Adipocyte (in vitro differentiated cells): Measurements from ENCODE around the gene POLA1.
"Not testable (repeated sequence)": the region's sequence is repeated elsewhere in the genome, so short reads cannot be mapped to it uniquely, and the experiment has no call there.

Experiments used
- DNase-seq: peaks from one replicate; pipeline ENCODE4 v3.0.0-alpha.2; 2015; ENCODE audit warnings: low read depth
- H3K27me3 ChIP-seq: replicated peaks from 2 replicates; pipeline ENCODE4 v1.7.0; 2013; ENCODE audit warnings: mild to moderate bottlenecking, low read length, moderate library complexity; ENCODE audit not compliant: control insufficient read depth, insufficient read depth
- H3K36me3 ChIP-seq: 2 replicates; pipeline ENCODE4 v1.7.0; 2013; ENCODE audit warnings: low read length, mild to moderate bottlenecking, moderate library complexity; ENCODE audit not compliant: control insufficient read depth, insufficient read depth, severe bottlenecking
- H3K4me1 ChIP-seq: 2 replicates; pipeline ENCODE4 v1.7.0; 2013; ENCODE audit warnings: mild to moderate bottlenecking, low read length, moderate library complexity; ENCODE audit not compliant: control insufficient read depth, insufficient read depth
- H3K4me3 ChIP-seq: 2 replicates; pipeline ENCODE4 v1.7.0; 2013; ENCODE audit warnings: mild to moderate bottlenecking, low read length, moderate library complexity
- H3K9ac ChIP-seq: 2 replicates; pipeline ENCODE4 v1.7.0; 2013; ENCODE audit warnings: mild to moderate bottlenecking, low read length, moderate library complexity
- H3K9me3 ChIP-seq: 2 replicates; pipeline ENCODE4 v1.7.0; 2013; ENCODE audit warnings: mild to moderate bottlenecking, low read length, moderate library complexity; ENCODE audit not compliant: control insufficient read depth

Gene POLA1

DNA sequence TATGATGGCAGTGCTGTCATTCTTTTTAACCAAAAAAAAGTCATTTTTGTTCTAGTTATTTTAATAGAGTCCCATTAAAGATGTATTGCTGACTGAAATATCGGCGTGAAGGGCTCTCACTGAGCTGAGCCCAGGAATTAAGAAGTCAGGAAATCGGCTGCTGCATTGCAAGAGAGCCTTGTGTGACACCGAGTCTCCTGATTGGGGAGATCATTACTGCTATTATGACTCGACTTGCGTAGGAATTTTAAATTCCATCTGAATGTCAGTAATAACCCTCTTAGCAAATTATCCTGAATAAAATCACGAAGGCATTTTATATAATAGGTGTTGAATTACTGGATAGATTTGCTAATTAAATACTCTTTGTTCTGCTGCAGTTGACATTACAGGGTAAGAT is 111.5 kb downstream of the POLA1 start:
- no peak for DNase-seq
- H3K9me3 ChIP-seq, result no peaks in the 10 kb centered on the region
- H3K4me3 ChIP-seq, result no peak overlapping the region
- H3K9ac ChIP-seq, result no peak overlapping the region
- no peaks in the 10 kb centered on the region for H3K27me3 ChIP-seq
- H3K36me3 ChIP-seq, result no peaks in the 10 kb centered on the region
- no peaks in the 10 kb centered on the region for H3K4me1 ChIP-seq

DNA sequence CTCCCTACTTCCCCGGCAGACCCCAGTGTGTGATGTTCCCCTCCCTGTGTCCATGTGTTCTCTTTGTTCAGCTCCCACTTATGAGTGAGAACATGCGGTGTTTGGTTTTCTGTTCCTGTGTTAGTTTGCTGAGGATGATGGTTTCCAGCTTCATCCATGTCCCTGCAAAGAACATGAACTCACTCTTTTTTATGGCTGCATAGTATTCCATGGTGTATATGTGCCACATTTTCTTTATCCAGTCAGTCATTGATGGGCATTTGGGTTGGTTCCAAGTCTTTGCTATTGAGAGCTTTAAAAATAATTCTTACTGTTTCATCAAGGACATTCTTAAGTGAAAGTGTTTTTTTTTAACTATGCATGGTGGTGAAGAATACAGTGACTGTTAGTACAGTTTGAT is 126.1 kb downstream of the POLA1 start:
- not testable (repeated sequence) for H3K27me3 ChIP-seq, H3K9me3 ChIP-seq, H3K36me3 ChIP-seq, H3K4me1 ChIP-seq, H3K4me3 ChIP-seq, DNase-seq, H3K9ac ChIP-seq

GRCh38 chrX:24828147-24828546 is 134.4 kb downstream of the POLA1 start:
- DNase-seq, result no peak
- H3K4me1 ChIP-seq, result no peaks in the 10 kb centered on the region
- no peak overlapping the region for H3K9ac ChIP-seq
- peaks cover 8% of the 10 kb centered on the region for H3K9me3 ChIP-seq
- H3K27me3 ChIP-seq, result peaks cover 3% of the 10 kb centered on the region
- no peak overlapping the region for H3K4me3 ChIP-seq
- H3K36me3 ChIP-seq, result no peaks in the 10 kb centered on the region

DNA sequence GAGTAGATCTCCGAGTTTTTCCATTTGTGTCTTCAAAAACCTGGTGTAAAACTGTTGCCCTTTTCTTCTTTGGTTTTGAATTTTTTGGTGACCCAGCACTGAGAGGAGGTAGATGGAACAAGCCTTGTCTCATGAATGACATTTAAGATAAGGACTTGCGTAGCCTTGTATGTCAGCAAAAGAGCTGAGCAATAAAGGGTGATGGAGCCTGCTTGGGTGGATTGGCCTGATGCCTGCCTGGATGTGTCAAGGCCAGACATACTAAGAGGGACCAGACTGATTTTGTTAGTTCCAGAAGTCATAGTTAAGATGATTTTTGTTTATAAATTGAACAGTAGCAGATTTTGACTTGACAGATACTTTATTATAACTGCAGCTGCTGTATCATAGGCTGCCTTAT is 134.9 kb downstream of the POLA1 start:
- Histone ChIP-seq H3K9me3 (peaks cover 8% of the 10 kb centered on the region), H3K4me3 (no peak overlapping the region), H3K36me3 (no peaks in the 10 kb centered on the region), H3K9ac (no peak overlapping the region), H3K4me1 (no peaks in the 10 kb centered on the region), H3K27me3 (peaks cover 3% of the 10 kb centered on the region)
- no peak for DNase-seq

DNA sequence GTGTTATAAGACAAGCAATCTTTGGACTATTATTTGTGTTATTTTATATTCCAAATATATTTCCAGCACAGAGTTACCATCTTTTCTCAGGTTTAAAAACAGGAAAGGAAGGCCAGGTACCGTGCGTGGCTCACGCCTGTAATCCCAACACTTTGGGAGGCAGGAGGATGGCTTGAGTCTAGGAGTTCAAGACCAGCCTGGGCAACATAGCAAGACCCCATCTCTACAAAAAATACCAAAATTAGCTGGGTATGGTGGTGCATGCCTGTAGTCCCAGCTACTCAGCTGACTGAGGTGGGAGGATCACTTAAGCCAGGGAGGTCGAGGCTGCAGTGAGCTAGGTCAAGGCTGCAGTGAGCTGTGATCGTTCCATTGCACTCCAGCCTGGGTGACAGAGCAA is 140.0 kb downstream of the POLA1 start:
- H3K9me3 ChIP-seq, result no peaks in the 10 kb centered on the region
- H3K4me3 ChIP-seq, result no peak overlapping the region
- H3K4me1 ChIP-seq, result peaks cover under 1% of the 10 kb centered on the region
- no peak for DNase-seq
- H3K36me3 ChIP-seq, result no peaks in the 10 kb centered on the region
- H3K27me3 ChIP-seq, result no peaks in the 10 kb centered on the region
- no peak overlapping the region for H3K9ac ChIP-seq

DNA sequence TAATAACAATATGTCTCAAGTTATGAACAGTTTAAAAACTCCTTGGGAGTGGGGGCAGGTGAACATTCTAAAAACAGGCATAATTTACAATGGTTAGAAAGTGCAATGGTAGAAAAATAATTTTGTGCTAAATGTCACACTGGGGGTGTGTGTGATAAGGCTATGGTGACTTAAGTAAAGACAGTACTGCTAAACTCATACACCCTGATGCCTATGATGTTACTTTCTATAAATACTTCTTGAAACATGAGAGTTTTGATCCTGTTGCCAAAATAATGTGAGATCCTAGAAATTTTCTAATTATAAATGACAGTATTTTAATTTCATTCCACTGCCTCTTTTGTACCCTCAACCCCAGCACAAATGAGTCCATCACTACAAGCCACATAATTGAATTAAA is 144.2 kb downstream of the POLA1 start:
- Histone ChIP-seq H3K4me1 (peaks cover 5% of the 10 kb centered on the region), H3K9me3 (no peaks in the 10 kb centered on the region), H3K9ac (no peak overlapping the region), H3K4me3 (no peak overlapping the region), H3K36me3 (no peaks in the 10 kb centered on the region), H3K27me3 (peaks cover 3% of the 10 kb centered on the region)
- no peak for DNase-seq

GRCh38 chrX:24838629-24839028 is 144.9 kb downstream of the POLA1 start:
- Histone ChIP-seq H3K9ac (no peak overlapping the region), H3K9me3 (no peaks in the 10 kb centered on the region), H3K36me3 (no peaks in the 10 kb centered on the region), H3K4me1 (peaks cover 5% of the 10 kb centered on the region), H3K4me3 (no peak overlapping the region), H3K27me3 (peaks cover 3% of the 10 kb centered on the region)
- DNase-seq, result peak; percentile 72

DNA sequence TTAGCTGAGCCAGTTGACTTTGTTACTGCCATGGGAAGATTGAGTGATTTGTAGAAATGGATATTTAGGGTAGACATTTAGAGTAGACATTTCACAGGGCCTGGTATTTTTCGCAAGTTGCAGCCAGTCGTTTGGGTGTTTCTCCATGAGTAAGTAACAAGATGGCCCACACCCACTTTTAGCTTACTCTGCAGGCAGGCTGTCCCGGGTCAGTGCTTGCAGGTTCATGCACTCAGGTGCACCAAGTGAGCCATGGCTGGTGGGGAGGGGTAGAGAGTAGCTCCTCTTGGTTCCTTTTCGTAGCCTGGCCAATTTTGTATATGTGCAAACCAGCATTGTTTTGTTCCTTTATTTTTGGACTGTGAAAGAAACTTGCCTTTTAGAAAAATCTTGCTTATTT is 145.6 kb downstream of the POLA1 start:
- no peak overlapping the region for H3K9ac ChIP-seq
- peaks cover 3% of the 10 kb centered on the region for H3K27me3 ChIP-seq
- no peak overlapping the region for H3K4me3 ChIP-seq
- no peak for DNase-seq
- no peaks in the 10 kb centered on the region for H3K36me3 ChIP-seq
- no peaks in the 10 kb centered on the region for H3K9me3 ChIP-seq
- peaks cover 5% of the 10 kb centered on the region for H3K4me1 ChIP-seq

GRCh38 chrX:24842486-24842885 is 148.8 kb downstream of the POLA1 start:
- no peaks in the 10 kb centered on the region for H3K9me3 ChIP-seq
- H3K27me3 ChIP-seq, result peaks cover 12% of the 10 kb centered on the region
- DNase-seq, result peak; percentile 17
- H3K36me3 ChIP-seq, result no peaks in the 10 kb centered on the region
- H3K4me1 ChIP-seq, result peaks cover 9% of the 10 kb centered on the region
- H3K9ac ChIP-seq, result no peak overlapping the region
- no peak overlapping the region for H3K4me3 ChIP-seq

- Histone ChIP-seq H3K9ac (no peak overlapping the region), H3K27me3 (peaks cover 15% of the 10 kb centered on the region), H3K4me1 (peaks cover 7% of the 10 kb centered on the region), H3K9me3 (no peaks in the 10 kb centered on the region), H3K36me3 (no peaks in the 10 kb centered on the region), H3K4me3 (no peak overlapping the region)
- DNase-seq, result peak; percentile 76
Observed at GRCh38 chrX:24846550-24847150, 152.9 kb downstream of the POLA1 start.

DNA sequence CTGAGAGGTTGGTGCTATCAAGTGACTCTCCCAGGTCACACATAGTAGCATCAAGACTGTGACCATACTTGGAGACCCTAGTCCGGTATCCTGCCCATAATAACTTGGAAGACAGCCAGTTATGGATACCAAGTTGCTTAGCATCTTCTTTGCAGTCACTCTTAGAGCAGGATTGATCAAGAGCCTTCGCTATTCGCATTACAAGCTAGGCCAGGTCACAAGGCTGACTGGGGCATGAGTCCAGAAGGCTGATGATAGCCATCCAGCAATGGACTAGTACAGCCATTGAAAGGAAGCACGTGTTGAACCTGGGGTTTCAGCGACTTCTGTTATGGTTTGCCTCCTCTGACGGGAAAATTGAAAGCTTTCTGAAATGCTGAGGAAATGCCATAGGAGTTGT is 157.6 kb downstream of the POLA1 start:
- Histone ChIP-seq H3K27me3 (peaks cover 5% of the 10 kb centered on the region), H3K9ac (no peak overlapping the region), H3K4me3 (no peak overlapping the region), H3K9me3 (no peaks in the 10 kb centered on the region), H3K36me3 (no peaks in the 10 kb centered on the region), H3K4me1 (peaks cover 2% of the 10 kb centered on the region)
- DNase-seq, result no peak

DNA sequence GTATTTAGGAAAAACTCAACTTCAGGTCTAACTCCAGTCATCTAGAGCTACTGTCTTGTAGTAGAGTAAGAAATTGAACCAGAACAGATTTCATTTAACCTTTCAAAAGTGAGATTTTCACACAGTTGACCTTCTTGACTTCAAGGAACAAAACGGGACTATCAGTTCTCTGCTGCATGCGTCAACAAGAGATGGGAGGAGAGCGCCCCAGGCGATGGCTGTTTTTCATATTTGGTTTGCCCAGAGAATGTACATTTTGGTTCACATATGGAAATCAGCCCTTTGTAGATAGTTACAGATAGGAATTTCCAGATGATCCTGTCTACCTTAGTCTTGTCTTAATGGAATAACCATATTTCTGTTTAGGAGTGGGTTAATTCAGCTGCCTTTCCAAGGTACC is 158.1 kb downstream of the POLA1 start:
- DNase-seq, result no peak
- Histone ChIP-seq H3K36me3 (no peaks in the 10 kb centered on the region), H3K4me1 (no peaks in the 10 kb centered on the region), H3K9ac (no peak overlapping the region), H3K4me3 (no peak overlapping the region), H3K9me3 (no peaks in the 10 kb centered on the region), H3K27me3 (peaks cover 5% of the 10 kb centered on the region)
